ENCODE data around the gene RGP1.

GRCh38 chr9:35774907-35775635 lies 26.0 kb downstream of the RGP1 start:
- TF ChIP-seq CTCF (conservative IDR thresholded peaks at IDR 0.05; ENCODE audit: low read length) (no peak), EZH2phosphoT487 (IDR thresholded peaks at IDR 0.05; ENCODE audit: borderline replicate concordance) (no peak)
